OCI-LY7 (cell line): ENCODE data around the gene PLEKHS1.

Experiments
- EZH2phosphoT487 ChIP-seq: fragments of 200-600 bp; sonication (generic); IDR thresholded peaks from 2 replicates; pipeline ENCODE4 v1.6.1; 2018; ENCODE audit warnings: low read depth, borderline replicate concordance, mild to moderate bottlenecking, mixed run types, antibody characterized with exemption, low read length, moderate library complexity, mixed read lengths
- TF ChIP-seq, protein P1 (sequence below): fragments of 200-600 bp; sonication (generic); conservative IDR thresholded peaks from 2 replicates; pipeline ENCODE4 v1.5.1; 2014; ENCODE audit warnings: mild to moderate bottlenecking, antibody characterized with exemption, low read length, moderate library complexity, mixed read lengths

DNA sequence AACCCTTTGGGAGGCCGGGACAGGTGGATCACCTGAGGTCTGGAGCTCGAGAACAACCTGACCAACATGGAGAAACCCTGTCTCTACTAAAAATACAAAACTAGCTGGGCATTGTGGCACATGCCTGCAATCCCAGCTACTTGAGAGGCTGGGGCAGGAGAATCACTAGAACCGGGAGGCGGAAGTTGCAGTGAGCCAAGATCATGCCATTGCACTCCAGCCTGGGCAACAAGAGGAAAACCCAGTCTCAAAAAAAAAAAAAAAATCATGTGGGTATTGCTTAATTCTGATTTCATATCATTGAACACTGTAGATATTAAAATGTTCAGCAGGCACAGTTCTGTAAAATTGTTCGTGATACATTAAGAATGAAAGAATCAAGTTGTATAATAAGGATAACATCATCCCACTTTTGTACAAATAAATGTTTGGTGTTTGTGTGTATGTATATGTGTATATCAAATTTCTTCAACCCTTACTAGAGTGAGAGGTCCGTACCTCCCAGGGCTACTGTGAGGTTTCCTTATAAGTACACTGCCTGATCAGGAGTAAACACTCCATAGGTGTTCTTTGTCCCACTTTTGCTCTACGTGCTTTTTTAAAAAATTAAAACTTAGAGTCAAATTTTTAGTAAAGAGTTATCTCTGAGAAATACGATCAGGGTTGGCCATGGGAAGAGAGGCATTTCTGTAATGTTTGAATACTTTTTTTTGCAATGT lies 31.7 kb downstream of the PLEKHS1 start:
- TF ChIP-seq, protein P1, sequence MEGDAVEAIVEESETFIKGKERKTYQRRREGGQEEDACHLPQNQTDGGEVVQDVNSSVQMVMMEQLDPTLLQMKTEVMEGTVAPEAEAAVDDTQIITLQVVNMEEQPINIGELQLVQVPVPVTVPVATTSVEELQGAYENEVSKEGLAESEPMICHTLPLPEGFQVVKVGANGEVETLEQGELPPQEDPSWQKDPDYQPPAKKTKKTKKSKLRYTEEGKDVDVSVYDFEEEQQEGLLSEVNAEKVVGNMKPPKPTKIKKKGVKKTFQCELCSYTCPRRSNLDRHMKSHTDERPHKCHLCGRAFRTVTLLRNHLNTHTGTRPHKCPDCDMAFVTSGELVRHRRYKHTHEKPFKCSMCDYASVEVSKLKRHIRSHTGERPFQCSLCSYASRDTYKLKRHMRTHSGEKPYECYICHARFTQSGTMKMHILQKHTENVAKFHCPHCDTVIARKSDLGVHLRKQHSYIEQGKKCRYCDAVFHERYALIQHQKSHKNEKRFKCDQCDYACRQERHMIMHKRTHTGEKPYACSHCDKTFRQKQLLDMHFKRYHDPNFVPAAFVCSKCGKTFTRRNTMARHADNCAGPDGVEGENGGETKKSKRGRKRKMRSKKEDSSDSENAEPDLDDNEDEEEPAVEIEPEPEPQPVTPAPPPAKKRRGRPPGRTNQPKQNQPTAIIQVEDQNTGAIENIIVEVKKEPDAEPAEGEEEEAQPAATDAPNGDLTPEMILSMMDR, result no peak
- no peak for TF ChIP-seq EZH2phosphoT487
